Central memory CD4-positive, alpha-beta T cell (primary cell): ENCODE data around the gene LYPLA2.
"Not testable (repeated sequence)": the region's sequence is repeated elsewhere in the genome, so short reads cannot be mapped to it uniquely, and the experiment has no call there.

Source experiments
- DNase-seq: peaks from one replicate; pipeline ENCODE4 v3.0.0; 2022

LYPLA2 gene

DNA sequence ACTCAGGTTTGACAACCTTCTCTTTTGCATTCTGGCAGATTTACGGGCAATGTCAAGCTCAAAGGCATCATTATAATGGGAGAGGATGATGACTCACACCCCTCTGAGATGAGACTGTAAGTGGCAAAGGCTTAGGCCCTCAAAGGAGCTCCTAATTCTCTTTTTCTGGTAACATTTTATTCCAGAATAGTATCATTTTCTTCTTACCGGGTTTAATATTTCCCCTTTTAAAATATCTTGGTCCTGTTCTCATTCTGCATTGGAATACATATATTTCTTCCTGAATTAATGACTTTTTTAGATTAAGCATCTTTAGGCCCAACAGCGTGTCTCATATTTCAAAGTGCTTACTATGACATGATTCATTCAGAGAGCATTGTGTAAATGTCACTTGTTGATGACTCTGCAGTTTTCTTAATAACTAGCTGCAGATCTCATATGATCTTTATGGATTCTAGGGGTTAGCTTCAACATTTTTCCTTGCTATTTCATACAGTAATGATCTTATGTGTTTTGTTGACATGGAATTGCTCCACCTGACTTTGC, 11.0 kb upstream of the LYPLA2 start:
- DNase-seq = no peak

DNA sequence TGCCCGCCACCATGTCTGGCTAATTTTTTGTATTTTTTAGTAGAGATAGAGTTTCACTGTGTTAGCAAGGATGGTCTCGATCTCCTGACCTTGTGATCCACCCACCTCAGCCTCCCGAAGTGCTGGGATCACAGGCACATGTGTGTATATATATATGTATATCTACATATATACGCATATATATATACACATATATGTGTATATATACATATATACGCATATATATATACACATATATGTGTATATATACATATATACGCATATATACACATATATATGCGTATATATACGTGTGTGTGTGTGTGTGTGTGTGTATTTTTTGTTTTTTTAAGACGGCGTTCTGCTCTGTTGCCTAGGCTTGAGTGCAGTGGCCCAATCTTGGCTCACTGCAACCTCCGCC, 7.8 kb upstream of the LYPLA2 start:
- not testable (repeated sequence) for DNase-seq

DNA sequence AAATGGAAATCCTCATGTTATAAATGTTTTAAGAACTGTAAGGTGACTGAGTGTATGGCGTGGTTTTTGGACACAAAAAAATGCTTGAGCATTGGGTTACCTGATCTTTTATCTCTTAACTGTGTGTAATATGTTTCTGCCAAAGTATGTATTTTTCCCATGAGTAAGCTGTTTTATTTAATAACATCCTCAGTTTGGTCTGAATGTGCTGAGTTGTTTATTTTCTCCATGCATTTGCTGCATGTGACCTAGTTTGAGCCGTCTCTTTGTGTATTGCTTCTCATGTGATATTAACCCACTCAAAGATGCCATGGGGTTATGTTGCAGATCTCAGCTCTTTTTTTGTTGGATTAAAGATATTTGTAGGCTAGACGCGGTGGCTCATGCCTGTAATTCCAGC, 6.1 kb upstream of the LYPLA2 start:
- no peak for DNase-seq

DNA sequence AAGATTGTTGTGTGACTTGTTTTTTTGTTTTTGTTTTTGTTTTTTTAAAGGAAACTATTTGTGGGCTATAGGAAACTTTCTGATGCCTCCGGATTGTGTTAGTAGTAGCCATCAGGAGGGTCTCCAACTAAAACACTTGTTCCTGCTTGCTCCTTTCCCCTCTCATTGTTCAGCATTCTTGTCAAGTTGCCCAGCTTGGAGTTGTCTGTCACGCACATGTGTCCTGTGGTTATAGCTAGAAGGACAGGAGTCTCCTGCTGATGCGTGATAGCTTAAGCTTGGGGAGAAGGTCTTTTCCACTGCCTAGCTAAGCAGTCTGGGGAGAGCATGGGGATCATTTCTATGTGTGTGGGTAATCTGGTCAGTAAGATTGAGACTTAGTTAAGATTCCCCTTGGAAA, 3.2 kb upstream of the LYPLA2 start:
- no peak for DNase-seq

DNA sequence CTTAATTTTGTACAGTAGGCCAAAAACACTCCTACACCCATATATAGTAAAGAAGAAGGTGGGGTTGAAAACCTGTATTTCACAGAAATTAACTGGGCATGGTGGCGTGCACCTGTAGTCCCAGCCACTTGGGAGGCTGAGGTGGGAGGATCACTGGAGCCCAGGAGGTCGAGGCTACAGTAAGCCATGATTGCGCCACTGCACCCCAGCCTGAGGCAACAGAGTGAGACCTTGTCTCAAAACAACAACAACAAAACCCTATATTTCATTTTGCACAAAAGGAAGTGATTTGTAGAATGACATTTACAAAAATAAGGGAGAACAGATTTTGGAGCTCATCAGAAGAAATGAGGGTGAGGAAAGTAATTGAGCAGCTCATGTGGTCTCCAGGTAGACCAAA, 2.2 kb upstream of the LYPLA2 start:
- DNase-seq = no peak

DNA sequence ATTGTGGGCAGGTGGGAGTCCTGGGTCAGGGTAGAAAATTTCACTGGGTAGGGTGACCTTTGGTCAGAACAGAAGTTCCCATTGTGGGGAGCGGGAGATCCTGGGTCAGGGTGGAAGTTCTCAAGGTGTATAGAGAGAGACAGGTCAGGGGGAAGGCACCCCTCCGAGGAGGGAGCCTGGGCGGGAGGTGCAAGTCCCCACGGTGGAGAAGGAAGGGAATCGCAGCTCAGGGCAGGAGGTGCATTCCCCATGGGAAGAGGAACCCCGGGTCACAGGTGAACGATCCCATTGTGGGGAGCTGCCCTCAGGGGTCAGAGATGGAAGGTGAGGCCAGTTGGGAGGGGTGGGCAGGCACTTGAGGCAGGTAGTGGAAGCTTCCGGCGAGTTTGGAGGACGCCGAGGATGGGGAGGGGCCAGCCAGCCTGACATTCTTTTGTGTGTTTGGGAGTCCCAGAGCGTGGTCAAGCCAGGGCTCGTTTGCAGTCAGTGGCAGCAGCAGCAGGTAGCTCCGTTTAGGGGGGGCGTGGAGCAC, 637 bp downstream of the LYPLA2 start:
- DNase-seq = no peak

DNA sequence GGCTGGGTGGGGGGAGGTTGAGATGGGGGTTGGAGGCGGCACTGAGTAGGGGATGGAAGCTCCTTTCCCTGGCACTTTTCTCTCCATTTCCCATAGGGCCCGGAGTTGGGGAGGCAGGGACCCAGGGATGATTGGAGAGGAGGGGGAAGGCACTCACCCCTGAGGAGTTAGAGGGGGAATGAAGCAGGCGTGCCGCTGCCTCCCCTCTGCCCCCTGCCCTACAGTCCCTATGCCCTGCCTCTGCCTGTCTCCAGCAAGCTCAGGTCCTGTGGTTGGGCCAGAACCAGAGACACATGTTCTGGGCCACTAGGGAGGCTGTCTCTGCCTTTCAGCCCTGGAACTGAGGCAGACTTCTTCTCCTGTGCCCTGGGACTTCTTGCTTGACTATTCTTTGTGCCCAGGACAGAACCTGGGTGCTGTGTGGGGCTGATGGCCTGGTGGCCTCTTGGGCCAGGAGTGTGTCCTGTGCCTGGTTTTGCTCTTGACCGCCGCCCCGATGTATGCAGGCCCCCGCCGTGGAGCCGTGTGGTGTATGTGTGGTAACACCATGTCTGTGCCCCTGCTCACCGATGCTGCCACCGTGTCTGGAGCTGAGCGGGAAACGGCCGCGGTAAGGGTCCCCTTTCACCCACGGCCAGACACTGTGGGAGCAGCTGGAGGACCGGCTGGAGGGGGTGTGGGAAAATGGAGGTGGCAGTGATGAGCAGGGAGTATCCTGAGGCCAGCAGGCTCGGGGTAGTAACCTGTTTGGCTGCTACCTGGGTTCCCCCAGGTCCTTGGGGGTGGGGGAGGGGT, 1.4 kb downstream of the LYPLA2 start:
- no peak for DNase-seq

DNA sequence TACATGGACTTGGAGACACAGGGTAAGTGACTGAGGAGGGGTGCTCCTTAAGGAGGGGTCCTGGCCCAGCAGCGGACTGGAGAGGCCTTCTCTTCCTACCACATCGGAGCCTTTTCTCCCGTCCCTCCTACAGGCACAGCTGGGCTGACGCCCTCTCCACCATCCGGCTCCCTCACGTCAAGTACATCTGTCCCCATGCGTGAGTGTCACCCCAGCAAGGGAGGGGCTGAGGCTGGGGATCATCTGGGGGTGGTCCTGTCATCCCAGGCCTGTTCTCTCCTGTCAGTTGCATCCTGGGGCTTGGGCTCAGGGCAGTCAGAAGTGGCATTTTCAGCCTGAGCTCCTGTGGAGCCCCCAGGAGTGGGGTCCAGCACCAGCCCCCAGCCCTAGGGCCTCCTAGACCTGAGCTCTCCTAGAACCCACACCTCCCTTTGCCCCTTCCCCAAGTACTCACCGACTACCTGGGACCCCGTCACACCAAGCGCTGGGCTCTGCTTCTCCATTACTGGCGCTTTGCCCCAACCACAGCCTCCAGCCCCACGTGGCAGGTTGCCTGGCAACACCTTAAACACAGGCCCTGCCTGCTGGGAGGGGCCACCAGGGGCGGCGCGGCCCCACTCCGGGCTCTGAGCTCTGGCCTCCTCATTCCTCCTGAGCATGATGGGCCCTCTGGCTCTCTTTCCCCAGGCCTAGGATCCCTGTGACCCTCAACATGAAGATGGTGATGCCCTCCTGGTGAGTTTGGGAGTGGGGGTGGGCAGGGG, 2.3 kb downstream of the LYPLA2 start:
- DNase-seq = peak; percentile 36

DNA sequence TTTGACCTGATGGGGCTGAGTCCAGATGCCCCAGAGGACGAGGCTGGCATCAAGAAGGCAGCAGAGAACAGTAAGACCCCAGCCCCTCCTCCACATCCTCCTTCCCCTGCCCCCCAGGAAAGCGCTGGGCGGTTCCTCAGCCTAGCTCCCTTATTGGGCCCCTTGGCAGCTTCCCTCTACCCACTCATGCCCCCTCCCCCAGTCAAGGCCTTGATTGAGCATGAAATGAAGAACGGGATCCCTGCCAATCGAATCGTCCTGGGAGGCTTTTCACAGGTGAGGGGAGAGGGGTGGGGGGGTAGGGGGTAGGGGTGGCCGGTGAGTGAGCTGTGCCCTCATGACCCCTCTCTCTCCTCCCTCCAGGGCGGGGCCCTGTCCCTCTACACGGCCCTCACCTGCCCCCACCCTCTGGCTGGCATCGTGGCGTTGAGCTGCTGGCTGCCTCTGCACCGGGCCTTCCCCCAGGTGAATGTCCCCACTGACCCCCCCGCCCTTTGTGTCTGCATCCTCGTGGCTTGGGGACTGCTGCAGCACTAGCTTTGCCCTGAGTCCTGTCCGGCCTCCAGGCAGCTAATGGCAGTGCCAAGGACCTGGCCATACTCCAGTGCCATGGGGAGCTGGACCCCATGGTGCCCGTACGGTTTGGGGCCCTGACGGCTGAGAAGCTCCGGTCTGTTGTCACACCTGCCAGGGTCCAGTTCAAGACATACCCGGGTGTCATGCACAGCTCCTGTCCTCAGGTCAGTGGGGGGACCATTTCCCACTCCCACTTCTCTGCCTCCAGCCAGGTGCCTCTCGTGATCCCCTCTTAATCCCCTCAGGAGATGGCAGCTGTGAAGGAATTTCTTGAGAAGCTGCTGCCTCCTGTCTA, 3.2 kb downstream of the LYPLA2 start:
- DNase-seq = no peak

DNA sequence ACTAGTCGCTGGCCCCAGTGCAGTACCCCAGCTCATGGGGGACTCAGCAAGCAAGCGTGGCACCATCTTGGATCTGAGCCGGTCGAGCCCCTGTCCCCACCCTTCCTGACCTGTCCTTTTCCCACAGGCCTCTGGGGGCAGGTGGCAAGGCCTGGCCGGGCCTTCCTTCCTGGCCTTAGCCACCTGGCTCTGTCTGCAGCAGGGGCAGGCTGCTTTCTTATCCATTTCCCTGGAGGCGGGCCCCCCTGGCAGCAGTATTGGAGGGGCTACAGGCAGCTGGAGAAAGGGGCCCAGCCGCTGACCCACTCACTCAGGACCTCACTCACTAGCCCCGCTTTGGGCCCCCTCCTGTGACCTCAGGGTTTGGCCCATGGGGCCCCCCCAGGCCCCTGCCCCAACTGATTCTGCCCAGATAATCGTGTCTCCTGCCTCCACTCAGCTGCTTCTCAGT, 3.8 kb downstream of the LYPLA2 start:
- DNase-seq = not testable (repeated sequence)

DNA sequence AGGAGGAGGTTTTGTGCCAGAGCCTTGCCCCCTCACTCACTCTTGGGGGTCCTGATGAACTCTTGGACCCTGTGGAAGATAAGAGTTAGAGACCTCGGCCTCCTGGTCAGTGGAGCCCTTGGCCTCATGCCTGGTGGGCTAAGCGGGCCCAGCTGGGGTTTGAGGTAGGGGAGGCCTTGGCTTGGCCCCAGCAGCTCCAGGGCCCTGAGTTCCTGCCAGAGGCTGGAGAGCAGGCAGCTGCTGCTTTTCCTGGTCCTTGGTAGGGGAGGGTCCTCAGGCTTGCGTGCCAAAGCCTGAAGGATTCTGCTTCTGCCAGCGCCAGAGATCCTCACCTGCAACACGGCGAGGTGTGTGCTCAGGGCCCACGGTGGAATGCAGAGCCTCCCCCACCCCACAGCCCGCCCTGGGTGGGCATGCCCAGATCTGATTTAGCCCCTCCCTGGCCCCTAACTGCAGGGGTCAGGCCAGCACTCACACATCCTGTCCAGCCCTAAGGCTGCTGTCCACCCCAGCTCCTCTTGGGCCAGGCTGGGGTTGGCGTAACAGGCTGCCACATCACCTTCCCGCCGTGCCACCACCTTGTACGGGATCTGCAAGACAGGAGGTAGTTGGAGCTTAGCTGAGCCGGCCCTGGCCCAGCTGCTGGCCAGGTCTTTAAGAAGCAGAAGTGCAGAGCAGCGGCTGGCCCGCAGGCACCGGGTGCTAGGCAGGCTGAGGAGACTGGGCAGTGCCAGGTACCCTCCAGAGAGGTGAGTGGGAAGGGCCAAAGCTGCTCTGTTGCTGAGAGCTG, 4.9 kb downstream of the LYPLA2 start:
- no peak for DNase-seq

DNA sequence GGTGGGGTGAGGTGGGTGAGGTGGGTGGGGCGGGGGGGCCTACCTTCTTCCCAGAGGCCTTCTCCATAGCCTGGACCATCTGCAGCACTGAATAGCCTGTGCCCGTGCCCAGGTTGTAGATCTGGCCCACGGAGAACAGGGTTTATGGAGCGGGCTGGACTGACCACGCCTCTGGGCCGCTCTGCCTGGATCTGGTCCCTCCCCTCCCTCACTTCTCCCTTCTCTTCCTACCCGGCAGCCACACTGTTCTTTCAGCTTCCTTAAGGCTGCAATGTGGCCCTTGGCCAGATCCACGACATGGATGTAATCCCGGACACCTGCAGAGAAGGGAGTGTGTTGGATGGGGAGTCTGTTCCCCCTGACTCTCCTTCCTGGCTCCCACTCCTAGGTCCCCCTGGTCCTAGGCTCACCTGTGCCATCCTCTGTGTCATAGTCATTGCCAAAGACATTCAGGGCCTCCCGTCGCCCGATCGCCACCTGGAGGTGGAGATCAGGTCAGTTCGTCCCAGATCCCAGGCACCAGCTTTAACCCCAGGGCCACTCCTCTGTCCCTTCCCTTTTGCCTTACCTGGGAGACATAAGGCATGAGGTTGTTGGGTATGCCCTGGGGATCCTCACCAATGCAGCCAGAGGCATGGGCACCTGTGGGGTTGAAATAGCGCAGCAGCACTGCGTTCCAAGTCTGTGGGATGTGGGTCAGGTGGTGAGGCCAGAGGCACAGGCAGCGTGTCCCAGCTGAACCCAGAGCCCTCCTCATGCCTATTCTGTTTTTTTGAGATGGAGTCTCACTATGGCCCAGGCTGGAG, 5.7 kb downstream of the LYPLA2 start:
- no peak for DNase-seq

DNA sequence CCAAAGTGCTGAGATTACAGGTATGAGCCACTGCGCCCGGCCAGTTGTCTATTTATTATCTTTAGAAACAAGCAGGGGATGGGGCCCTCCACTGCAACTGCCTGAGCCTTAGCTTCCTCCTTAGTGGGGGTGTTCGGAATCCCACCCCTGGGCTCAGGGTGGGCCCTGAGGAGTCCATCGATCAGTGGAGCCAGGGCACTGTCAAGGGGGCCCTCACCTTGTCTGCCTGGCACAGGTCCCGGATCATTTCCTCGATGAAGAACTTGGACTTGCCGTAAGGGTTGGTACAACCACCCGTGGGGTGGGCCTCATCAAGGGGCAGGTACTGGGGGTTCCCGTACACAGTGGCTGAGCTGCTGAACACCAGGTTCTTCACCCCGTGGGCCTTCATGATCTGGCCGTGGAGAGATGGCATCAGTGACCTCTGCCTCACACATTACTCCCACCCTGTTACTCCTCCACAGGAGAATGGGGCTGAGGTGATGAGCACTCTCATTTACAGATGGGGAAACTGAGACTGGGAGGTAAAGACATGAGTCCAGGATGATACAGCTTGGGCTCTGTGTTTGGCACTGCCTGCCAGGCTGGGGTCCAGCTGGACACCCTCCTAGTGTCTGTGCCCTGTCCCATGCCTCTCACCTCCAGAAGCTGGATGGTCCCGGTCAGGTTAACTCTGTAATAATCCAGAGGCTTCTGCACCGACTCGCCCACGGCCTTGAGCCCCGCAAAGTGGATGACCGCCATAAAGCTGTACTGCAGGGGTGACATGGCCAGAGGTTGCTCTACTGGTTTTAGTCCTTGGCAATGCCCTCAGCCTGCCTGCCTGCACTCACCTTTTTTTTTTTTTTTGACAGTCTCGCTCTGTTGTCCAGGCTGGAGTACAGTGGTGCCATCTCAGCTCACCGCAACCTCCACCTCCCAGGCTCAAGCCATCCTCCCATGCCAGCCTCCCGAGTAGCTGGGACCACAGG, 6.8 kb downstream of the LYPLA2 start:
- DNase-seq = no peak

DNA sequence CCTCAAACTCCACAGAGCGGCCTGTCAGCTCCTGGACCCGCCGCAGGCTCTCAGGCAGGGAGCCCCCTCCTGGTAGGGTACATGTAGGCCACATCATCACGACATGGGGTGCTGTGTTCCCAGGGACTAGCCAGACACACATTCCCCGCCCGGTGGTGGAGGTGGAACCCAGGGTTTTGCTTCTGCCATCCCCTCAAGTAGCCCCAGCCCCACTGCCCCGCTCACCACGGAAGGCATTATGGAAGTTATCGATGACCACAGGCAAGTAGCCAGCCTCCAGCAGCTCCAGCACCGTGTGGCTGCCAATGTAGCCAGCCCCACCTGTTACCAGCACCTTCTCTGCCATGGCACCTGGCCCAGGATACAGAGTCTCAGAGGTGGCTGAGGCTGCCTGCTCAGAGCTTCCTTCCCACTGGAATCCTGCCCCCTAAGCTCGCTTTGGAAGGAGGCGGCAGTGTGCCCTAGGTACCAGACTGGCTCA, 7.8 kb downstream of the LYPLA2 start:
- DNase-seq = no peak

DNA sequence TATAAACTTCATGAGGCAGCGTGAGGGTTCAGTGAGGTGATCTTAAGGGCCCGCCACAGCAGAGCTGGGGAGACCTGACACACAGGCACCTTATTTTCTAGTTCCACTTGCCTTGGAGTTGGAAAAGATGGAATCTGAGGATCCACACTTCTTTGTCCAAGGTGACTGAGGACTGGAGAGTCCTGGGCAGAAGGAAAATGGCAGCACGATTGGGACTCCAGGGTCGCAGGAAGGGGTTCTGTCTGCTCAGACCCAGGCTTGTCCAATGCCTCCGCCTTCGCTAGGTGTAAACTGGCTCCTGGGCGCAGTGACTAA, 8.3 kb downstream of the LYPLA2 start:
- DNase-seq = no peak

DNA sequence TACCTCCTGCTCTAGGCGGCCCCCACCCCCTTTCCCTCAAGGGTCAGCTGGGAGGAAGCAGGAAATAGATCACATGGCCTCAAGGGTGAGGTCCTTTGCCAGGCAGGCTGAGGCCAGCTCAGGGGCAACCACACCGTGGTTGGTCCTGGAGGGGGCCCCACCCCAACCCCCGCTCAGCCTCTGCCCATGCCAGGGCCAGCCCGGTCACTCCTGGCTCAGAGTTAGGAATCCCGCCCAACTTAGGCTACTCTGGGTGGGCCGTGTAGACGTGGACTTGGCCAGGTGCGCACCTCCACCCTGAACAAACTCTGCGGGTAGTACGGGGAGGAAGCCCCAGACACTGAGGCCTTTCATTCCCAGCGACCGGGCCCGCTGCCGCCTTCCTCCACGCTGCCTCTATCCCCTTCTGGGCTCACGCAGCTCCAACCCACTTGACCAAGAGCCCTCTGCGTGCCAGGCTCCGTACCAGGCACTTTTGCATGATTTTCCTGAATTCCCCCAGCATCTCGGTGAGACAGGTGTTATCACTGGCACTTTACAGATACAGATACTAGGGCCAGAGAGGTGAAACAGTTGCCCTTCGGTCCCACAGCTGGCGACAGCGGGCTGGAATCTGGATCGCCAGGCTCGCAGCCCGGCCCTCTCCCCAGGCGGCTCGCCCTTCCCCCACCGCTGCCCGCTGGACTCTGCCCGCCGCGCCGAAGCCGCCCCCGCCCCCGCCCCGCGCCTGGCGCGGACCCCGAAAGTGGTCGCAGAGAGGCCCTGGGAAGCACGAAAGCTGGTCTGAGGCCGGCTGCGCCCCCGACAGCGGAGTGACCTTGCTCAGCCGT, 8.8 kb downstream of the LYPLA2 start:
- peak; percentile 26 for DNase-seq

DNA sequence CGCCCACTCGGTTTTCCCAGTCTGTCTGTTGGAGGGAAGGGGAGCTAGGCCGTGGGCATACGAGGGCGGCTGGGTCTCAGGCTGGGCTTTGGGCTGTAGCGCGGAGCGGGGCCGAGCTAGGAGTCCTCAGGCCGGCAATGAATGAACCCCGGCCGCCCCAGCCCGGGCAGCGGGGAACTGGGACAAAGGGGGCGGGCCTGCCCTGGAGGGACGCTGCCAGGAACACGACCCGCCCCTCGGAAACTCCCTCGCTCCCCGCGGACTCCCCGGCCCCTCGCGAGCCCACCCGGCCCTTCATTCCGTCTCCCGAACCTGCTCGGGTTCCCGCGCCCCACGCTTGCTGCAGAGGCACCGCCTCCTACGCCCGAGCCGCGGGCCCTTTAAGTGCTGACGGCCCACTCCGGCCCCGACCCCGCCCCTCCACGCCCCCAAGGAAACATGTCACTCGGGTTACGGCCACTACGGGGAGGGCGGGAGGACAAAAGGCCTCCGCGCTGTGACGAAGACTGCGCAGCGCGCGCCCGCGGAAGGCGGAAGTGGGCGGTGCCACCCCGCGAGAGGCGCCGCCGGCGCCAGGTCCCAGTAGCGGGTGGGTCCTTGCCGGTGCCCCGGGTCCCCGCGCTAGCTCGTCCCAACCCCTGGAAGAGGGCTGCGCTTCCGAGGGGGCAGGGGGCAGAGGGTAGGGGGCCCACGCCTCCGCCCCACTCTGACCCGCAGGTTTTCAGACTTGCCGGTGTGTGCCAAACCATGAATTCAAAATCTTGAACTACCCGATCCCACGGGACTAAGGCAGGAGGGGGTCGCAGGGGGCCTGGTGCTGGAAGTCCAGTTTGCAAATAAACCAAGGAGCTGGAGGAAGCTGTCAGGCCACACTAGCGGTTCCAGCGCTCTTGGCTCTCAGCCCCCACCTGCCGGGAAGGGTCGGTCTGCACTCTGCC, 9.7 kb downstream of the LYPLA2 start, which contains the start of gene GALE:
GALE (minus strand) TSS at position 355 of the 938 bp plus-strand sequence. CDS start 1,747 bp downstream, outside the sequence.
- peak; percentile 94 for DNase-seq
